DMS153 treated with DMSO at 0.1 percent for 48 hours (cell line): Measurements from ENCODE around the gene FBXO39.
"Not testable (repeated sequence)": the region's sequence is repeated elsewhere in the genome, so short reads cannot be mapped to it uniquely, and the experiment has no call there.

Experiments
- DNase-seq: peaks from one replicate; lab custom pipeline; 2025; ENCODE audit not compliant: unreplicated experiment; lab: John Stamatoyannopoulos, UW

FBXO39 gene

GRCh38 chr17:6775871-6776405 lies at the start of gene FBXO39:
TSS of gene FBXO39 (plus strand) at chr17:6776215. CDS start at chr17:6779869, 3,654 bp downstream.
- DNase-seq = no peak

GRCh38 chr17:6729531-6729930 lies 46.5 kb upstream of the FBXO39 start:
- DNase-seq = no peak

- not testable (repeated sequence) for DNase-seq
Measured at GRCh38 chr17:6746665-6747064, 29.4 kb upstream of the FBXO39 start.

GRCh38 chr17:6748617-6749016 lies 27.4 kb upstream of the FBXO39 start:
- no peak for DNase-seq

GRCh38 chr17:6749519-6749918 lies 26.5 kb upstream of the FBXO39 start:
- no peak for DNase-seq

- no peak for DNase-seq
Measured at GRCh38 chr17:6752068-6752909, 23.7 kb upstream of the FBXO39 start.

GRCh38 chr17:6753006-6753445 lies 23.0 kb upstream of the FBXO39 start:
- DNase-seq = no peak

GRCh38 chr17:6753546-6753945 lies 22.5 kb upstream of the FBXO39 start:
- no peak for DNase-seq

GRCh38 chr17:6755281-6755680 lies 20.7 kb upstream of the FBXO39 start:
- no peak for DNase-seq

GRCh38 chr17:6755731-6756184 lies 20.3 kb upstream of the FBXO39 start, which contains the start of gene XAF1:
TSS of gene XAF1 (plus strand) at chr17:6756046. CDS start at chr17:6756079, 33 bp downstream.
- no peak for DNase-seq

GRCh38 chr17:6756425-6757031 lies 19.5 kb upstream of the FBXO39 start:
- no peak for DNase-seq

GRCh38 chr17:6757747-6758146 lies 18.3 kb upstream of the FBXO39 start:
- no peak for DNase-seq

- no peak for DNase-seq
Measured at GRCh38 chr17:6761779-6762178, 14.2 kb upstream of the FBXO39 start.

- no peak for DNase-seq
Measured at GRCh38 chr17:6768447-6768846, 7.6 kb upstream of the FBXO39 start.

- DNase-seq = no peak
Measured at GRCh38 chr17:6772016-6772415, 4.0 kb upstream of the FBXO39 start.

- not testable (repeated sequence) for DNase-seq
Measured at GRCh38 chr17:6774906-6775305, 1.1 kb upstream of the FBXO39 start.

- no peak for DNase-seq
Measured at GRCh38 chr17:6779411-6779810, 3.4 kb downstream of the FBXO39 start.

GRCh38 chr17:6780001-6780400 lies 4.0 kb downstream of the FBXO39 start:
- DNase-seq = no peak

GRCh38 chr17:6780886-6781285 lies 4.9 kb downstream of the FBXO39 start:
- no peak for DNase-seq

GRCh38 chr17:6782244-6782643 lies 6.2 kb downstream of the FBXO39 start:
- DNase-seq = no peak

GRCh38 chr17:6786618-6787017 lies 10.6 kb downstream of the FBXO39 start:
- DNase-seq = no peak
